Right lobe of liver (tissue), 4 donors: ENCODE data around the gene DSG4.

ENCODE experiments used
- CTCF ChIP-seq, 4 donors: fragments of 200-600 bp in 3 of 4; fragments of 450-650 bp in 1 of 4; IDR thresholded peaks; one replicate each; pipeline versions ENCODE4 v1.5.1 to v1.8.0; 2016 to 2022; ENCODE audit warnings: antibody characterized with exemption in 4 of 4, mild to moderate bottlenecking in 2 of 4
- POLR2A ChIP-seq: fragments of 450-650 bp; IDR thresholded peaks from one replicate; pipeline ENCODE4 v1.6.1; 2017; ENCODE audit warnings: antibody characterized with exemption, mild to moderate bottlenecking
- donor health status: DM: no; HTN: no; CAD: no.
- donor health status: DM: no; HTN: no; CAD: no.
- donor health status: DM: no; HTN: yes; CAD: no.

- TF ChIP-seq CTCF (IDR thresholded peaks at IDR 0.05) (no peak), POLR2A (no peak)
These were observed 10.2 kb downstream of the DSG4 start for GRCh38 chr18:31386741-31387140.
